IPS-20b (cell line): ENCODE data around the gene RET.
A peak's percentile ranks its signal among the peaks of the same experiment; 100 is the strongest.
"Not testable (repeated sequence)": the region's sequence is repeated elsewhere in the genome, so short reads cannot be mapped to it uniquely, and the experiment has no call there.

ENCODE experiments used
- H3K27ac ChIP-seq: one replicate; pipeline ENCODE4 v1.5.1; 2013; ENCODE audit warnings: low read length
- H3K27me3 ChIP-seq: 2 replicates; pipeline ENCODE4 v1.6.1; 2013; ENCODE audit warnings: mild to moderate bottlenecking, low read length, inconsistent platforms; ENCODE audit not compliant: insufficient read depth
- H3K36me3 ChIP-seq: 2 replicates; pipeline ENCODE4 v1.6.1; 2013; ENCODE audit warnings: low read depth, mild to moderate bottlenecking, inconsistent platforms, low read length, moderate library complexity; ENCODE audit not compliant: insufficient read depth
- H3K4me1 ChIP-seq: 2 replicates; pipeline ENCODE4 v1.6.1; 2013; ENCODE audit warnings: mild to moderate bottlenecking, control low read depth, inconsistent platforms, low read length, moderate library complexity; ENCODE audit not compliant: insufficient read depth
- H3K4me3 ChIP-seq: 2 replicates; pipeline ENCODE4 v1.5.1; 2013; ENCODE audit warnings: mild to moderate bottlenecking, low read length, inconsistent platforms
- H3K9ac ChIP-seq: 2 replicates; pipeline ENCODE4 v1.6.1; 2013; ENCODE audit warnings: low read depth, mild to moderate bottlenecking, inconsistent platforms, low read length, moderate library complexity
- H3K9me3 ChIP-seq: 2 replicates; pipeline ENCODE4 v1.6.1; 2013; ENCODE audit warnings: mild to moderate bottlenecking, low read depth, low read length, inconsistent platforms; ENCODE audit not compliant: insufficient read depth

RET gene

DNA sequence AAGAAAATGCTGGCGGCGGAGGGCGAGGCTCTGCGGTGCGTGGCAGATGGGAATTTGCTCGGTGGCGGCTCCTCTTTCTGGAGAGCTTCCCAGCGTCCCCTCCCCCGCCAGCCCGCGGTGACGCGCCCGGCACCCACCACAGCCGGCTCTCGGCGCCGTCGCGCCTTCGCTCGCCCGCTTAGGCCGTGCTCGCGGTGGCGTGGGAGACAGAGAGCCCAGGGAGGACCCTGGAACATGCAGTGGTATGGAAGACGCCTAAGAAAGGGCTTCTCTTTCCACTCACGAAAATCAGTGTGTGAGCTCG, 60.8 kb downstream of the RET start:
- Histone ChIP-seq H3K27me3 (peaks cover 24% of the 10 kb centered on the region; the same call in 1 of the 2 replicates), H3K27ac (no peak overlapping the region), H3K4me1 (no peaks in the 10 kb centered on the region), H3K9ac (peak overlapping the region; percentile 57; the same call in 1 of the 2 replicates), H3K9me3 (no peaks in the 10 kb centered on the region), H3K4me3 (peak overlapping the region; percentile 96), H3K36me3 (no peaks in the 10 kb centered on the region)

- no peaks in the 10 kb centered on the region for H3K36me3 ChIP-seq
- peak within 1 kb of the TSS; percentile 57; the same call in 1 of the 2 replicates for H3K9ac ChIP-seq
- no peak within 1 kb of the TSS for H3K27ac ChIP-seq
- peaks cover 24% of the 10 kb centered on the region; the same call in 1 of the 2 replicates for H3K27me3 ChIP-seq
- H3K9me3 ChIP-seq: no peaks in the 10 kb centered on the region
- peak within 1 kb of the TSS; percentile 96 for H3K4me3 ChIP-seq
- H3K4me1 ChIP-seq: no peaks in the 10 kb centered on the region
Measured at GRCh38 chr10:43138021-43138756, 61.3 kb downstream of the RET start, which contains the start of gene CSGALNACT2. Gene CSGALNACT2 (plus strand): TSS chr10:43138445. CDS start chr10:43155150, 16,705 bp downstream.

GRCh38 chr10:43138757-43139241, 61.9 kb downstream of the RET start:
- Histone ChIP-seq H3K4me1 (peaks cover 4% of the 10 kb centered on the region; the same call in 1 of the 2 replicates), H3K27me3 (peaks cover 24% of the 10 kb centered on the region; the same call in 1 of the 2 replicates), H3K9me3 (no peaks in the 10 kb centered on the region), H3K4me3 (peak overlapping the region; percentile 96), H3K36me3 (no peaks in the 10 kb centered on the region), H3K9ac (peak overlapping the region; percentile 43; the same call in 1 of the 2 replicates), H3K27ac (no peak overlapping the region)

DNA sequence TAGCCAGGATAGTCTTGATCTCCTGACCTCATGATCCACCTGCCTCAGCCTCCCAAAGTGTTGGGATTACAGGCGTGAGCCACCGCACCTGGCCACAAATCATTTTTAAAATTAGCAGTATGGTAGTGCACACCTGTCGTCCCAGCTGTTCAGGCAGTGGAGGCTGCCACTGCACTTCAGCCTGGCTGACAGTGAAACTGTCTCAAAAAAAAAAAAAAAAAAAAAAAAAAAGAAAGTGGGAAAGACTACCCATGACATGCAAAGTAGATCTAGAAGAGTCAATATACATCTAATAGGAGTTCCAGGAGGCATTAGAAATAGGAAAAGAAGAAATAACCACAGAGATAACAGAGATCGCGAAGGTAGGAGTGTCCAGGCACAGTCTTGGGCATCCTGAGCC, 64.6 kb downstream of the RET start:
- Histone ChIP-seq H3K9me3 (no peaks in the 10 kb centered on the region), H3K27ac (no peak overlapping the region), H3K4me3 (no peak overlapping the region), H3K4me1 (peaks cover 12% of the 10 kb centered on the region), H3K9ac (no peak overlapping the region), H3K27me3 (peaks cover 24% of the 10 kb centered on the region; the same call in 1 of the 2 replicates), H3K36me3 (no peaks in the 10 kb centered on the region)

GRCh38 chr10:43145311-43145710, 68.4 kb downstream of the RET start:
- Histone ChIP-seq H3K27ac (no peak overlapping the region), H3K36me3 (no peaks in the 10 kb centered on the region), H3K27me3 (no peaks in the 10 kb centered on the region), H3K4me1 (peaks cover 12% of the 10 kb centered on the region), H3K4me3 (no peak overlapping the region), H3K9me3 (no peaks in the 10 kb centered on the region; the same call in 1 of the 2 replicates), H3K9ac (no peak overlapping the region)

DNA sequence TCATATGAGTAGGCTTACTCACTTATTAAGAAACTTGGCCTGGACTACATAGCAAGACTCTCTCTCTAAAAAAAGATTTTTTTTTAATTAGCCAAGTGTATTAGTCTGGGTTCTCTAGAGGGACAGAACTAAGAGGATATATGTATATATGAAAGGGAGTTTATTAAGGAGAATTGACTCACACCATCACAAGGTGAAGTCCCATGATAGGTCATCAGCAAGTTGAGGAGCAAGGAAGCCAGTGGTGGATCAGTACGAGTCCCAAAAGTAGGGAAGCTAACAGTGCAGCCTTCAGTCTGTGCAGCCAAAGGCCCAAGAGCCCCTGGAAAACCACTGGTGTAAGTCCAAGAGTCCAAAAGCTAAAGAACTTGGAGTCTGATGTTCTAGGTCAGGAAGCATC, 69.1 kb downstream of the RET start:
- H3K9me3 ChIP-seq, H3K36me3 ChIP-seq, H3K27ac ChIP-seq, H3K9ac ChIP-seq, H3K4me3 ChIP-seq, H3K27me3 ChIP-seq: not testable (repeated sequence)
- H3K4me1 ChIP-seq: peaks cover 12% of the 10 kb centered on the region

DNA sequence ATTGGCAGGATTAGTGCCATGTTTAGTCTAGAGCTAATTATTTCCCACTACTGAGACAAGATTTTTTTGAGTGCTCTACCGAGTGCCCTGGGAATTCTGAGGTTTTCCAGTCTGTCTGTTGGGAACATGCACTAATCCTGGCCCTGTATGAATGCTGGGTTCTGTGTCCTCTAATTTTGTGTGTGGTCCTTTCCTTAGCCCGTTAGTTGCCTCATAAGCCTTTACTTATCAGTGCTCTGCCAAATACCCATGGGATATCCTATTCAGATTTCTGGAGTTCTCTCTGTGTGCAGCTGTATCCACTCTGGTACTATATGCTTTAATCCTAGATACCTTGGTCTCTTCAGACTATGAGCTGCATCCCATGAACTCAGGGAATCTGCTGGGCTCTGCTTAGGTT, 74.5 kb downstream of the RET start:
- Histone ChIP-seq H3K9ac (no peak overlapping the region), H3K36me3 (no peaks in the 10 kb centered on the region), H3K4me3 (no peak overlapping the region), H3K4me1 (no peaks in the 10 kb centered on the region), H3K27me3 (no peaks in the 10 kb centered on the region), H3K27ac (no peak overlapping the region), H3K9me3 (no peaks in the 10 kb centered on the region; the same call in 1 of the 2 replicates)

- Histone ChIP-seq H3K9me3 (no peaks in the 10 kb centered on the region; the same call in 1 of the 2 replicates), H3K4me3 (no peak overlapping the region), H3K9ac (no peak overlapping the region), H3K27me3 (no peaks in the 10 kb centered on the region), H3K27ac (no peak overlapping the region), H3K36me3 (no peaks in the 10 kb centered on the region), H3K4me1 (no peaks in the 10 kb centered on the region)
Measured at GRCh38 chr10:43153901-43154300, 77.0 kb downstream of the RET start.

DNA sequence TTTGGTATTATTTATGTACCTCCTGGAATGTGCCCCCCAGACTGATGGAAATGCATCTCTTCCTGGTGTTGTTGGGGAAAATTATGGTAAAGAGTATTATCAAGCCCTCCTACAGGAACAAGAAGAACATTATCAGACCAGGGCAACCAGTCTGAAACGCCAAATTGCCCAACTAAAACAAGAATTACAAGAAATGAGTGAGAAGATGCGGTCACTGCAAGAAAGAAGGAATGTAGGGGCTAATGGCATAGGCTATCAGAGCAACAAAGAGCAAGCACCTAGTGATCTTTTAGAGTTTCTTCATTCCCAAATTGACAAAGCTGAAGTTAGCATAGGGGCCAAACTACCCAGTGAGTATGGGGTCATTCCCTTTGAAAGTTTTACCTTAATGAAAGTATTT, 78.4 kb downstream of the RET start:
- Histone ChIP-seq H3K27ac (no peak overlapping the region), H3K4me1 (no peaks in the 10 kb centered on the region), H3K4me3 (no peak overlapping the region), H3K27me3 (no peaks in the 10 kb centered on the region), H3K9ac (no peak overlapping the region), H3K9me3 (no peaks in the 10 kb centered on the region), H3K36me3 (no peaks in the 10 kb centered on the region)

- no peaks in the 10 kb centered on the region for H3K9me3 ChIP-seq
Measured at GRCh38 chr10:43155741-43156140, 78.9 kb downstream of the RET start.

DNA sequence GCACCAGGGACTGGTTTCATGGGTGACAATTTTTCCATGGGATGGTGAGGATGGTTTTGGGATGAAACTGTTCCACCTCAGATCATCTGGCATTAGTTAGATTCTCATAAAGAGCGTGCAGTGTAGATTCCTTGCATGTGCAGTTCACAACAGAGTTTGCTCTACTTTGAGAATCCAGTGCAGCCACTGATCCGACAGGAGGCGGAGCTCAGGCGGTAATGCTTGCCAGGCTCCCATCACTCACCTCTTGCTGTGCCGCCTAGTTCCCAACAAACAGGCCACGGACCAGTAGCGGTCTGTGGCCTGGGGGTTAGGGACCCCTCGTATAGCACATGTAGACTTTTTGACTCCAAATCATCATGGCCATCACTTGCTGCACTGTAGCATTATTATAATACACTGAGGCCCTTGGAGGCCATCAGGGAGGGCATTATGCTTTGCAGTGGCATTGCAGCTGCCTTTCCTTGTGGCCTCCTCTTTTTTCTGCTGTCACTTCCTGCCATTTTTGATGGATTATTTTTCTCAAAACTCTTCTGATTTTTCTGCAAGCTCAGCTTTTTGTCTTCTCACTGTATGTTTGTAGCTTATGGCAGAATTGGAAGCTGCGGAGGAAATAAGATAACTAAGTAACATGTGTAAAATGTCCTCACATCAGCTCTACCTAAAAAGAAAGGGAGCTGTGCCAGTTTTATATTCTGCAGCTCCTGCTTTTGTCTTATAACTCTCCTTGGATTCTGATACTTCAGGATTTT, 79.9 kb downstream of the RET start:
- no peaks in the 10 kb centered on the region for H3K36me3 ChIP-seq
- no peak overlapping the region for H3K4me3 ChIP-seq
- H3K9me3 ChIP-seq: no peaks in the 10 kb centered on the region
- no peak overlapping the region for H3K9ac ChIP-seq
- no peak overlapping the region for H3K27ac ChIP-seq
- H3K27me3 ChIP-seq: no peaks in the 10 kb centered on the region
- no peaks in the 10 kb centered on the region for H3K4me1 ChIP-seq

More at GRCh38 chr10:43155741-43156140, 78.9 kb downstream of the RET start:
- H3K9ac ChIP-seq: no peak overlapping the region
- H3K4me3 ChIP-seq: no peak overlapping the region
- no peaks in the 10 kb centered on the region for H3K4me1 ChIP-seq
- no peaks in the 10 kb centered on the region for H3K36me3 ChIP-seq
- H3K27me3 ChIP-seq: no peaks in the 10 kb centered on the region
- no peak overlapping the region for H3K27ac ChIP-seq

- Histone ChIP-seq H3K4me3 (no peak overlapping the region), H3K9ac (no peak overlapping the region), H3K27me3 (no peaks in the 10 kb centered on the region), H3K9me3 (no peaks in the 10 kb centered on the region), H3K27ac (no peak overlapping the region), H3K4me1 (no peaks in the 10 kb centered on the region), H3K36me3 (no peaks in the 10 kb centered on the region; the same call in 1 of the 2 replicates)
Measured at GRCh38 chr10:43158636-43159035, 81.8 kb downstream of the RET start.
